Left colon (tissue), 2 donors: ENCODE data around the gene HTATIP2. TPM values are rescaled to one million over a fixed set of nuclear protein-coding genes. Genes with fewer than 3 reads are reported as not detected.

ENCODE experiments used
- ATAC-seq: fragments of 200-7000 bp; cut with Tn5 transposase; one replicate; pipeline ENCODE4 v1.9.1; 2020; ENCODE audit warnings: mild to moderate bottlenecking, moderate library complexity
- DNase-seq, 2 donors: peaks; one replicate each; pipeline ENCODE4 v3.0.0-alpha.2; 2020
- intact Hi-C, 2 donors: fragments of 100-400 bp; cut with DNase I in 1 of 2; cut with micrococcal nuclease in 1 of 2; formaldehyde crosslinking; loops; one replicate each; pipeline versions ENCODE4 v1.11.2 to v1.14.0; 2022; cut with DNase I, micrococcal nuclease
- total RNA-seq, 2 donors: library from RNA; stranded (reverse); fragmentation: NEBNext Ultra II Directional; extraction: Animal tissue kit (Norgen Biotek cat#: 25700); gene quantifications; one replicate each; pipeline ENCODE4 v1.2.1, GENCODE V29; 2021
- donor health status: DM: no; HTN: no; CAD: no.
- donor health status: DM: yes; HTN: yes; CAD: no.

HTATIP2 gene
- total RNA-seq, 2 donors from 2014 or later: 126 to 143 TPM

DNA sequence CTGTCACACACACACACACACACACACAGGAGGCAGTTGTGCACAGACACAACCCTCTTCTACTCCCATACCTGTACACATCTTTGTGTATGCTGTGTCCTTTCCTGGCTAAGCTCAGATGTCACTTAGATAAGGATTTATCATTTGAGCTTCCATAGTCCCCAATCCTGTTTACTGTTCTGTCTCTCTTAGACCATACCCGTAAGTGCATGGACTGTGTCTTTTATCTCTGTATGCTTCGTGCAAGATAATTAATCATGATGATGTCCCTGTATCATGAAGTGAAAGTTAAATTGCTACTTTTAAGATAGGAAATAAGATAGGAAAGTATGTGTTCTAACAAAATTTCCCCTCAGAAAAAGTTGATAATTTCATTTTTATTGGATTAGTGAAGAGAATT is 54.3 kb downstream of the HTATIP2 start:
- intact Hi-C loops: no loop called here
- ATAC-seq: no peak
- no peak for DNase-seq

DNA sequence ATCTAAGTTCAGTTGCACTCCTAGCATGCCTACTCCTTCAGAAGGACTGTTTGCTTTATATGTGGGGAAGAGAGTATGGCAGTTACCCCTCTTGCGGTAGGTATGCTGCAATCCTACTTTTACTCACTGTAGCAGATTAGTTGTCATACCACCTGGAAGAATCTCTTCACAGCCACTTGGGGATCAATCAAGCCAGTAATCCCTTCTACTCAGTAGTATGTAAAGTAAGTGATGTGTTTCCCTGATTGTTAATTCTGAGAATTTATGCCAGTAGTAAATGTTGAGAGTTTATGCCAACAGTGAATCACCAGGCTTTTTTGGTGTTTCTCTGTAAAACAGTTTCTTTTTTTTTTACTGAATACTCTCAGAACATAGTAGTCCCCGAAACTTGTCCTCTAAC is 58.4 kb downstream of the HTATIP2 start:
- intact Hi-C loops: no loop called here
- no peak for ATAC-seq
- DNase-seq: no peak

DNA sequence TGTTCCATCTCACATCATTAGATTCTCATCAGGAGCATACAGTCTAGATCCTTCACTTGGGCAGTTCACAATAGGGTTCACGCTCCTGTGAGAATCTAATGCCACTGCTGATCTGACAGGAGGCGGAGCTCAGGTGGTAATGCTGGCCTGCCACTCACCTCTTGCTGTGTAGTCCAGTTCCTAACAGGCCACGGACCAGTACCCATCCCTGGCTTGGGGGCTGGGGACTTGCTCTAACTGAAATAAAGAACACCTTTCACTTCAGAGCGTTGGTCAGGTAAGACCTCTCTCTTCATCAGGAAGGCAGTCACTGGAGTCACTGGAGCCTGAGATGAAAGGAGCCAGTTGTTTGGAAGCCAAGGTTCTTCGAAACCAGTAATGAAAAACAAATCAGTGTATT is 65.7 kb downstream of the HTATIP2 start:
- intact Hi-C loops: no loop called here
- ATAC-seq: no peak
- DNase-seq: no peak

Other genes with a start within 250 kb of the HTATIP2 start
- gene DBX1, start 203.2 kb upstream of the HTATIP2 start, total RNA-seq: not detected
- gene PRMT3, start 24.0 kb downstream of the HTATIP2 start, total RNA-seq: 10 to 100 TPM in 1 of 2 donors, 1 to 10 TPM in 1; 9.4 to 11.1 TPM
- not detected for gene SLC6A5, start 235.9 kb downstream of the HTATIP2 start, total RNA-seq